Anterior cingulate cortex (tissue), 58 donors: Measurements from ENCODE around the gene ULK4.

Experiments
- DNase-seq, 58 donors: peaks; one replicate each; lab custom pipeline; 2025; lab: John Stamatoyannopoulos, UW

Gene ULK4

DNA sequence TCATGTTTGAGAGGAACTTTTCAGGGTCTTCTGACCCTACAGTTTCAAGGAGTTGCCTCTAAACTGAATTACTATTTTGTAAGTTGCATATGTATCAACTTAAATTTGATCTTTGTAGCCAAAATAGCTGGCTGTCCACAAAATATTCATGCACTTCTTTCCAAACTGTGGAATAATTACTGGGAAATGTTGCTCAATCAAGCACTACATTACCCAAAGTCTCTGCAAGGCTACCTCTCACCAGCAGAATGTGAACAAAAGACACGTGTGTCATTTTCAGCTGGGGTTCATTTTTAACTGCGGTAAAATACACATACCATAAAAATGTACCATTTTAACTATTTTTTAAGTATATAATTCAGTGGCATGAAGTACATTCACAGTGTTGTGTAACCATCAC lies 442.2 kb downstream of the ULK4 start:
- no peak for DNase-seq

DNA sequence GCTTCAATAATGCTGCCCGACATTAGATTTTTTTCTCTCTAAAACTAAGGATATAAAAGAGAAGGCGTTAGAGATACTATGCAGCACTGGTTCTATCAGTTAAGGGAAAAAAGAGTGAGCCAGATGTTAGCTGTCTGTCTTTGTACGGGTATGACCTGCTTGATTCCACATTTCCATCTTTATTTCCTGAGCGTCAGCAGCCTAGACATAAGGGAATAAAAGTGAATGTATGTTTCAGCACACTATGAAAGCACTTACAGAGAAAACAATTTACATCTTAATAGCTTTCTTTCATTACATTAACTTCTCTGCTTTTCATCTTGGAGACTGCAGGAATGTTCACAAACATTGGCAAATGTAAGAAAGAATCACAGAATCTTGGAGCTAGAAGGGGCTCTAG lies 443.3 kb downstream of the ULK4 start:
- no peak for DNase-seq

DNA sequence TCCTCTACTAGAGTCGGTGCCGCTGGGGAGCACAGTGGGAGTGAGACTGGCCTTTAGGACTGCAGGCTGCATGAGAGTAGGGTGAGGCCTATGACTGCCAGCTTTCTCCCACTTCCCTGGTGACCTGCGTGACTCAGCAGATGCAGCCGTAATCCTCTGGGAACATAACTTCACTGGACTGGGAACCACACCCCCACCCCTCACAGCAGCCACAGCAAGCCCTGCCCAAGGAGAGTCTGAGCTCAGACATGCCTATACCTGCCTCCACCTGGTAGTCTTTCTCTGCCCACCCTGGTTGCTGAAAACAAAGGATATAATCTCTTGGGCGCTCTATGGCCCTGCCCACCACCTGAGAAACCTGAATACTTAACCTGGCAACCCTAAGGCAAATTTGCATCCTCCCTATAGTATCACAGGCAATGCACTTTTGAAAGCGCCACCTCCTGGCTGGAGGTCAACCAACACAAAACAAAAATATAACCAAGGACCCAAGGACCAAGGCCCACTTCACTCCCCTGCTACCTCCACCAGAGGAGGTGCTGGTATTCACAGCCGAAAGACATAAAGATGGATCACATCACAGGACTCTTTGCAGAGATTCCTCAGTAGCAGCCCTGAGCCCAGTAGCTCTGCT lies 453.7 kb downstream of the ULK4 start:
- no peak for DNase-seq

DNA sequence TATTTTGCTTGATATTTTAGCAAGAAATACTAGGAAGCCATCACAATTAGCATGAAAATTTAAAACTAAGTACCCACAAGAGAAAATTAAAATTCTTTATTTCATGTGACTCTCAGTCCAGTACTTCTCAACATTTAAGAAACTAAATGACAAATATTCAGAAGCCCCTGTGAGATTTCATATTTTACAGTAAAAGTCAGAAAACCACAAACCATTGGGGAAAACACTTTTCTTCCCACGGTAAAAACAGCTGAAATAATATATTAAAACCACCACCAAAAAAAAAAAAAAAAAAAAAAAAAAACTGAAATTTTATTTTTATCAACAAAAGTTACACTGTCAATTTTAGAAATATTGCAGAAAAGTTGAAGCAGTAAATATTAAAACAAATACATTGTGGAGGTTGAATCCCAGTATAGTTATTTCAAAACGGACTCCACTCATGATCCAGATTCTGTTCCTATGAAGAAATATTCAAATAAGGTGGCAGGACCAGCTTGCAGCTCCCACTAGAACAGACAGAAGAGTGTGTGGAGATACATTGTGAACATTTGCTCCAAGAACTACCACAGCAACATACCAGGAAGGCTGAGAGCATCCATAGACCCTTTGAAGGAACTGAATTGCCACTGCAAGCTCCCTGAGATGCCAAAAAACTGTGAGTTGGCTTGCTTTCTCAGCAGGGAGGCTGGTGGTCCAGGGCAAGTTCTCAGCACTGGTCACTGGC lies 454.4 kb downstream of the ULK4 start:
- DNase-seq: no peak

DNA sequence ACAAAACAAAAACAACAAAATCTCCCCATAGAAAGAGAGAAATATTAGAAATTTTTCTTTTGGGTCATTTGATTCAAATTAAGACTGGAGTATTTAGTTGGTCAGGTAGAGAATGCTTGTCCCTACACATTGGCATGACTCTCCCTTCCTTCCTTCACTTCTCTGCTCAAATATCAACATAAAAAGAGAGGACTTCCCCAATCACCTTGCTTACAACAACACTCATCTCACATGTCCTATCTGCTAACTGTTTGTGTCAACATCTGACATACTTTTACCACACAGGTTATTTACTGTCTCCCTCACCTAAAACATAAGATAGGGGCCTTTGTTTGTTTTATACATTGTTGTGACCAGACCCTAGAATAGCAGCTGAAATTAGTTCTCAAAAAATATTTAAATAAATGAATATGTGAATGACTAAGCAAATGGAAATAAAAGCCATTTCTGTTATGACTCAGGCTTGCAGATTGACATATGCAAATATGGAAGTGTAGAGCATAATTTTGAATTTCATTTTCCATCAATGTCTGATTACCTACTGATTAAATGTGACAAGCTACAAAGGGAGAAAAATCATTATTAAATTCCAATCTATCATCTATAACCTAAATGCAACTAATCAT lies 457.8 kb downstream of the ULK4 start:
- no peak for DNase-seq

DNA sequence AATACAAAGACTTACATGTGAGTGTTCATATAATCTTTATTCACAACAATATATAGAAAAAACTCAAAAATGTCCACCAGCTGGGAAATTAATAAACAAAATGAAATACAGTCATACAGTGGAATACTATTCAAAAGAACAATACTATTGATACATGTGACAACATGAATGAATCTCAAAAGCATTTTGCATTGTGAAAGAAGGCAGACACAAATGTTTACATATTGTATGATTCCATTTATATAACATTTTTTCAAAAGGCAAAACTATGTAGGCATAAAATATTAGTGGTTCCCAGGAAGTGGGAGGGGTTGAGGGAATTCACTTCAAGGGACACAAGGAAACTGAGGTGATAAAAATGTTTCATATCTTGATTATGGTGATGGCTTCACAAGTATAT lies 459.4 kb downstream of the ULK4 start:
- DNase-seq: no peak

DNA sequence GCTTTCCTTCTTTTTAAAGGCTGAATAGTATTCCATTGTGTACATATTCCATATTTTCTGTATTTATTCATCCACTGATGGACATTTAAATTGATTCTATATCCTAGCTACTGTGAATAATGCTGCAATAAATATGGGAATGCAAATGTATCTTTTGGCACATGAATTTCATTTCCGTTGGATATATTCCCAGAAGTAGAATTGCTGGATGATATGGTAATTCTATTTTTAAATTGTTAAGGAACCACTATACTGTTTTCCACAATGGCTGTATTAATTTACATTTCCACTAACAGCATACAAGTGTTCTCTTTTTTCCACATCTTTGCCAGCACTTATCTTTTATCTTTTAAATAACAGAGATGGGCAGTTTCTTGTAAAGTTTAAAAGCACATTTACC lies 459.9 kb downstream of the ULK4 start:
- no peak for DNase-seq

DNA sequence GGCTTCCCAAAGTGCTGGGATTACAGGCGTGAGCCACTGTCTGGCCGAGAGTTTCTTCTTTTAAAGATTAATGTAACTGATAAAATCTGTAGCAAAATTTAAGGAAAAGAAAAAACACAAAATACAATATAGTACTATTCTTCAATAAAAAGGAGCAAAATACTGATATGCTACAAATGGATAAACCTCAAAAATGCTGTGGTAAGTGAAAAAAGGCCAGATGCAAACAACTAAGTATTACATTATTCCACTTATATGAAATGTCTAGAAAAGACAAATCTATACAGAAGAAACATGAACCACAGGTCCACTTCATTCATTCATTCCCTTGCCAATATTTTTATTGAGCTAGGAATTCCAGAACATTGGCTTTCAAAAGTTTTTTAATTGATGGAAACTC lies 463.1 kb downstream of the ULK4 start:
- DNase-seq: no peak

DNA sequence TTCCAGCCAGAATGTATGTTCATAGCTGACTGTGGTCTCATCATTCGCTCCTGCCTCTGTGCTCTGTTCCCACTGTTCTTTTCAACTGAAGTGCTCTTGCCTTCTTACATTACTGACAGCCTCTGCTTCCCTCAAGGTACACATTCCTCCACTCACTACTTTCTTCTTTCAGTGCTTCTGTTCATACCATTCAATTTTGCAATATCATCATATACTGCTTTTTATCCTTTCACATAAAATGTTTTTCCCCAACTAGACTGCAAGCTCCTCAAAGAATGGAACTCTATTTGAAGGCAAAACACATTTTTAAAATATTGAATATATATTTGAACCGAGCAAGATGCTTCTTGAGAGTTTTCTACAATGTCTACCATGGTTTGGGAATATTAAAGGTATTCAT lies 471.5 kb downstream of the ULK4 start:
- no peak for DNase-seq

DNA sequence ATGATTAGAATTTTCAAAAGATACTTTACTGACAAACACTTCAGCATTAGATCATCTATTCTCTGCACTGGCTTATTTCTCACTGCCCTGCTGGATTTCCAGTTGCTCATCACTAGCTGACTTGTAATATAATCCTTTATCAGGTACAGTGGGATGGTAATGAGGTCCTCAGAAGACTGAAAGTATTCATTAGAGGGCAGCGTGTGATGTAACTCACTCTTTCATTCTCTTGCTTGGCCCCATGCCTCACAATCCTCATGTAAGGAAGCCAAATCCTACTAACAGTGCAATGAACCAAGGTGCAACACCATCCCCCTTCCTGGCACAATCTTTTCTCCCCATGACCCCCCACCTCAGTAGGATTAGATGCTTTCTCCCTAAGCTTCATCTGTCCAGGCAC lies 472.7 kb downstream of the ULK4 start:
- DNase-seq: no peak

DNA sequence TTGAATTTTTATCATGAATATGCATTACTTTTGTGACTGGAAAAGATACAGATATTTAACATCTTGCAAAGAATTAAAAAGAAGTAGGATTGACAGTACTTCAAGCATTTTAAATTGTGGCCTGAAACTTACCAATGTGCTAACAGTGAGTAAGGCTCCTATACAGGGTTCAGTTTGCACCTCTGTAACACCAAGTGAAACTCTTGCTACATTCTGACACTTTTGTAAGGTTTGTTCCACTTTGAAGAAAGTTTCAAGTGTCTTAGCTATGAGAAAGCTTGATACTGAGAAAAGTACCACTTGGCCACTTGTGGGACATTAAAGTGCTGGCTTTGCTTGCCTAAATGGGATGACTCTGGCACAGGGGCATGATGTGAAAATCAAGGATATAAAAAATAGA lies 473.4 kb downstream of the ULK4 start:
- DNase-seq: no peak

DNA sequence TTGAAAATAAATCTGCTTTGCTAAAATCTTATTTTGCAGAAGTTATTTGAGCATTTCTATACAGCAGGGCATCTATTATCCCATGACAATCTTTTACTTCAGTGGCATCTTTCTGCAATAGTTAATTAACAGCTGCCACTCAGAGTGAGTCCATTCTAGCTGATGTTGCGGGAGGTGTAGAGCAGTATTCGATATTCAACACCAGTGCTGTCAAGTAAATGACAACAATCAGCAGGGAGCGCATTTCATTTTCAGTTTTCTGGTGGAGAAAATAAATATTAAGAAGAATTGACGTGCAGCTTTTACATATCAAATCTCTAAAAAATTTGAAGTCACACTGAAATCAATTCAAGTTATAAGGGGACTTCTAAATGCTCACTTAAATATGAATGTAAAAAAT lies 476.4 kb downstream of the ULK4 start:
- DNase-seq: no peak

DNA sequence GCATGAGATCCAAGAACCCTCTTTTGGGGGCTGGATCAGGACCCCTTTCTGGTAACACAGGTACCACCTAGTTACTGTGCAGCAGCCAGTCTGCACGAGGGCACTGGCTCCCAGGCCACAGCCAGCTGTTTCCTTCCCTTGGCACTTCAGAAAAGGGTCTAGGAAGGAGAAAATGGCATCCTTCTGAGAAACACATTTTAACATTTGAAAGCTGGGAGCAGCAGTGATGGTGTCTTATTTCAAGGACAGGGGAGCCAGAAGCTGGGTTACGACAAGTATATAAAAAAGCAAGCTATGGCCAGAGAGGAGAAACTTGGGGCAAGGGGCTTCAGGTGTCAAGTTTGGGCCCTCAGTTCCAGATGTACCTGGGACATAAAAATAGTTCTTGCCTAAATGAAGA lies 479.8 kb downstream of the ULK4 start:
- no peak for DNase-seq

DNA sequence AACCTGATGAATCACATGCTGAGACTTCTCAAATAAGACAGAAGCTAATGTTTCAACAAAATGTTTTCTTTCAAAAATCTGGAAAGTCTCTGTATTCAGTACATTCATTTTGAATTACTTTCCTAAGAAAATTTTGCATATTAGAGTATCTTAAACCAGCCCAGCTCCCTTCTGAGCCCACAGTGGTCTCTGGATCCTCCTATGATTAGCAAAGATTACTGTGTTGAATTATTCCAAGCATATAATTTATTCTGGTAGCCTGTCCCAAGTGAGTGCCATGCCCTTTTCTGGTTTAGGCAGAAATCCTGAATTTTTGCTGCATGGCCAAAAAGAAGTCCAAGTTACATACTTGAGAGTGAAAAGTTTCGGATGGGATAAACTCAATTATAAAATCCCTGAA lies 483.6 kb downstream of the ULK4 start:
- no peak for DNase-seq

DNA sequence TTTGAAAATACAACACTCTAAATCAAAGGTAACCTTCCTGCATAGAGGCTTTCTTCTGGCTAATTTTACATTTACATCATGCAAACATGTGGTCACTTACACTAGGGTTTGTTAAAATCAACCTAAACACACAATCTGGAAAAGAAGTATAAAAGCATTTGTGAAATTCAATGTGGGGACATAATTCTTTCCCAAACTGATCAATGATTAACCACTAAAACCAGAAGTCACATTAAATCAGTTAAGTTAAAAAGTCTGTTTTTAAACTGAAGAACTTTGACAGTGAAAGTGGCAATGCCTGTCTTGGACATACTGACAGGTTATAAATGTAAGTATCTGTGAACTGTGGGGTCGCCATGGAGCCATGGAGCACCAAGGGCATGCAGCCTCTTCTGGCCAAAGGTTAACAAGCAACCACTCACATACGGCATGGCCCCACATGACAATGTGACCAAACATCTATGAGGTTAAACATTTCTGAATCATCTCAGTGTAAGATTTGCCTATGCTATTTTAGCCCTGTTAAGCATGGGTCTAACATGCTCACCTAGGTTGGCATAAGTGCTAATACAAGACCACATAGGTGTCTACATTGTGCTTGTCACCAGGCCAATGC lies 484.4 kb downstream of the ULK4 start:
- DNase-seq: no peak

DNA sequence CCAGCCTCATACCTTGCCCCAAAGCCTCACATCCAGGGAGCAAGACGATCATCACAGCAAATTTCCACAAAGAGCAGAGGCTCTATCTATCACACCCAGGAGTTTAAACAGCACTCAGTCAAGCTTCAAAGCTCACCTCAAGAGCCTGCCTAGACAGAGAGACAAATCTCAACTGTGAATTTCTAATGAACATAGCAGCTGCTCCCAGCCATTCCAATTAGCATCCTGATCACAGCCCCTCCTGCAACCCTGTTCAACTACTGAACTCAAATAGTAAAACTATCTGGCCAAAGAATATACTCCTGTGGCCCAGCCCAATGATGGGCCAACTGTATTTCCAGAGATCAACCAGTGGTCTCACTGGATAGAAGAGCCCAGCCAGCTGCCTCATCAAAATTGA lies 492.8 kb downstream of the ULK4 start:
- no peak for DNase-seq

DNA sequence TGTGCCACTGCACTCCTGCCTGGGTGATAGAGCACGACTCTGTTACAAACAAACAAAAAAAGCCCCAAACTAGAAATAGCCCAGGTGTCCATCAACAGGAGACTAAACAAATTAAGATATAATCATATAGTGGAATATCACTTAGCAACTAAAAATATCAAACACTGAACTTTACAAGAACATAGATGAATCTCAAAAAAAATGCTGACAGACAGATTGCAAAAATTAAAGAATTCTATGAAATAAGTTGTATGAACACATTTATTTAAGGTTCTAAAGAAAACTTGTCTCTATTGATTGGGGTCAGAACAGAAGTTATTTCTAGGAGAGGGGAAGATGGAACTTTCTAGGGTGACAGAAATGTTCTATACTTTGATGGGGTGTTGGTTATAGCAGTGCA lies 494.4 kb downstream of the ULK4 start:
- no peak for DNase-seq

DNA sequence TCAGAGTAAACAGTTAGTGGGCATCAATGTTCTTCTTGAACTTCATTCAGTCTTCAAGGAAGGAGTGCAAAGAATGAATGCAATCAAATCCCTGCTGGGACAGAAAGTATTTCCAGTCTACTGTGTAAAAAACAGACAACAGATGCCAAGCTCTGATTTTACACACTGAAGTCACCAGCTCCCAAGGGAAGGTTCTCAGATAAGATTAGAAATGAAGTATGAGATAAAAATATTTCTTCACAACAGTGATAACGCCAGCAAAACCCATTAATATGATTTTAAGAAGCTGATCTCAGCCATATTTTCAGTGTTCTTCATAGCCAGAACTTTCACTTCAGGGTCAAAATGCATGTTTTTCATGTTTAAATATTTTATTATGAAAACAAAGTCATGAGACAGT lies 497.0 kb downstream of the ULK4 start:
- DNase-seq: no peak

DNA sequence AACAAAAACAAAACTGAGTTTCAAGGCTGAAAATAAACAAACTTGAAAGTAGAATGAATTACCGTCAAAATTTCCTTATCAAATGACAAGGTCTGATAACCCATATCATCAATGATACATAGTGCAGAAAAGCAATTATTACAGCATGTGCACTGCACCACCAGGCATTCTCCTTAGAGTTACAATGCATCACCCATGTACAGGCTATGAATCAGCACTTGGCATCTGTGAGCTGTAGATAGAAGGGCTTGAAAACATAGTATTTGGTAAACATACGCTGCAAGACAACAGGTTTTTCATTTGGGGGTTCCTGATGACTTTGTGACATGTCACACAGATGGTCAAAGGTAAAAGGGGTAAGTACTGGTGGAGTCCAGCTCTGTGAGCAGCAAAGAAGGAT lies 497.5 kb downstream of the ULK4 start:
- no peak for DNase-seq

DNA sequence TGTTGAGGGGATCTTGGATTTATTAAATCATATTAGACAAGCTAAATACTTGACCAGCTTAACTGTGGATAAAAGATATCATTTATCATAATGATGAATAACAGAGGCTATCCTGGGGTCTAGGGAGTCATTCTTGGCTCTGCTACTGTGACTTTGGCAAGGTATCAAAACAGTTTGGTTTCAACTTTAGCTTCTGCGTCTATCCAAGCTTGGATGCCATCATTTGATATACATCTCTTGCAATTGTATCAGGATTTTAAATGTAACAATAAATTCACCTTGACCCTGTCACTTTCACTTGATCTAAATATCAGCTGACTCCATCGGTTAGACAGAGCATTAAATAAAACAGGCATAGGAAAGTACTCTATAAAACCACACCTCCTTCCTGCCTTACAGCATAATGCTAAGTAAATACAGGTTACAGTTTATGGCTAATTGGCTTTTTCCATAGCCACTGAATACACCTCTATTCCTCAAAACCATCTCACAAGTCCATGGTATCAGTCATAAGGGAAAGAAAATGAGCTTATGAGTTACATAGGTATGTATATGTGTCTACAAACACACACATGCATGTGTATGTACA lies 499.7 kb downstream of the ULK4 start:
- DNase-seq: no peak

DNA sequence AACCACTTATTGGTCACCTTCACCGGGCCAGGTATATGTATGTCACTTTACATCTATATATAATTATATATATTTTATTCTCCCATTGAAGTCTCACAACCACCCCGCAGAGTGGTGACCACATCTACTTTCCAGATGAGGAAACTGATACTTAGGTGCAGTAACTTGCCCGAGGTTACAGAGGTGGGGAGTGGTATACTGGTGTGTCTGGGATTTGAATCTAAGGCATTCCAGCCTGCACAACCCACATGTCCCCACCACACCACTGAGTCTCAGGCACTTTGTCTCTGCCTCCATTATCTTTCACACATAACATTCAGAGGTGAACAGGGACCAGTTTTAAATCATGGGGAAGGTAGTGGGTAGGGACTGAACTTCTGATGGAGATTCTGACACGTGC lies 501.2 kb downstream of the ULK4 start:
- DNase-seq: no peak
